A673 (cell line): ENCODE measurements around the gene TECPR2.

Experiments used
- CTCF ChIP-seq: fragments of 300-800, 200-600 bp; sonication (generic); conservative IDR thresholded peaks from 2 replicates; pipeline ENCODE4 v1.5.1; 2017; ENCODE audit warnings: low read depth, mild to moderate bottlenecking, antibody characterized with exemption, low read length, moderate library complexity, mixed read lengths
- EZH2 ChIP-seq: fragments of 200-600 bp; sonication (generic); IDR thresholded peaks from 2 replicates; pipeline ENCODE4 v1.6.1; 2017; ENCODE audit warnings: borderline replicate concordance, low read depth, mild to moderate bottlenecking, mixed read lengths, antibody characterized with exemption, low read length; ENCODE audit not compliant: poor library complexity, severe bottlenecking

GRCh38 chr14:102344084-102344483, 18.7 kb upstream of the TECPR2 start:
- no peak for TF ChIP-seq CTCF
- TF ChIP-seq EZH2: no peak
